Mesothelial cell of epicardium (in vitro differentiated cells): ENCODE data around the gene MCM5. TPM values are rescaled to one million over a fixed set of nuclear protein-coding genes. Genes with fewer than 3 reads are reported as not detected.
"Not testable (repeated sequence)": the region's sequence is repeated elsewhere in the genome, so short reads cannot be mapped to it uniquely, and the experiment has no call there.

Experiments
- DNase-seq, 2 experiments: peaks; one replicate each; pipeline ENCODE4 v3.0.0; 2021; ENCODE audit warnings: low spot score in 2 of 2; ENCODE audit not compliant: unreplicated experiment in 2 of 2
- H3K27ac Mint-ChIP-seq: 2 replicates; pipeline ENCODE4 v1.8.0; 2021; ENCODE audit warnings: mixed read lengths
- H3K27me3 Mint-ChIP-seq: 2 replicates; pipeline ENCODE4 v1.8.0; 2021; ENCODE audit warnings: low read depth, mixed read lengths
- H3K36me3 Mint-ChIP-seq: 2 replicates; pipeline ENCODE4 v1.8.0; 2021; ENCODE audit warnings: mixed read lengths
- H3K4me1 Mint-ChIP-seq: 2 replicates; pipeline ENCODE4 v1.8.0; 2021; ENCODE audit warnings: mixed read lengths
- H3K4me3 Mint-ChIP-seq: 2 replicates; pipeline ENCODE4 v1.8.0; 2021; ENCODE audit warnings: mild to moderate bottlenecking, moderate library complexity, mixed read lengths
- H3K9me3 Mint-ChIP-seq: 2 replicates; pipeline ENCODE4 v1.8.0; 2021; ENCODE audit warnings: mixed read lengths
- CTCF ChIP-seq: fragments of 200-600 bp; sonication (generic); IDR thresholded peaks from one replicate; pipeline ENCODE4 v1.5.0; 2021; ENCODE audit warnings: antibody characterized with exemption; ENCODE audit not compliant: unreplicated experiment
- total RNA-seq: library from RNA; stranded (reverse); gene quantifications from 3 replicates; pipeline ENCODE4 v1.2.1, GENCODE V29; 2021

MCM5 gene
- total RNA-seq, 1 donor from 2014 or later = 59.7 TPM

DNA sequence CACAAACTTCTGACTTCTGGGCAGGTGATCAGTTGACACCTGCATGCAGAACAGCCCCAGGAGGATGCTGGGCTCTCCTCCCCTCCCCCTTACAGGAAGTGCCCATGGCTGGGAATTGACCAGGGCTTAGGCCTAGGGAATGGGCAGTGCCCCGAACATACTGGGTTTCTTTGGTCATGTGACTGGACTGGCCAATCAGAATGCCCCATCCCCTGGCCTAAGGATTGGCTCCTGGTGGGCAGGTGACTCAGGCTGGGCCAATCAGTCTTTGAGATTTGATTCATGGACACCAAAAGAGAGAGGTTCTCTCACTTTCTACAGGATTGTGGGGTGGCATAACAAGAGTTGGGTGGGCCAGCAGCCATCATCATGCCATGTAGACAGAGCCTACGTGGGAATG, 37.1 kb downstream of the MCM5 start:
- no peak for DNase-seq
- Mint-ChIP-seq H3K36me3 (peaks cover 21% of the 10 kb centered on the region), H3K4me1 (no peaks in the 10 kb centered on the region), H3K9me3 (peaks cover 5% of the 10 kb centered on the region), H3K27ac (no peak overlapping the region), H3K27me3 (no peaks in the 10 kb centered on the region), H3K4me3 (no peak overlapping the region)
- no peak for TF ChIP-seq CTCF

DNA sequence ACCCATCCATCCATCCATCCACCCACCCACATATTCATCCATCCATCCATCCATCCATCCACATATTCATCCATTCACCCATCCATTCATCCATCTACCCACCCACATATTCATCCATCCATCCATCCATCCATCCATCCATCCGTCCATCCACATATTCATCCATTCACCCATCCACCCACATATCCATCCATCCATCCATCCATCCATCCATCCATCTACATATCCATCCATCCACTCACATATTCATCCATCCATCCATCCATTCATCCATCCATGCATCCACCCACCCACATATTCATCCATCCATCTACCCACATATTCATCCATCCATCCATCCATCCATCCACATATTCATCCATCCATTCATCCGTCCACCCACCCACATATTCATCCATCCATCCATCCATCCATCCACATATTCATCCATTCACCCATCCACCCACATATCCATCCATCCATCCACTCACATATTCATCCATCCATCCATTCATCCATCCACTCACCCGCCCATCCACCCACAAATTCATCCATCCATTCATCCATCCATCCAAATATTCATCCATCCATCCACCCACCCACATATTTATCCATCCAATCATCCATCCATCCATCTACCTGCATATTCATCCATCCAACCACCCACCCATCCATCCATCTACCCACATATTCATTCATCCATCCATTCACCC, 38.9 kb downstream of the MCM5 start:
- H3K9me3 Mint-ChIP-seq, H3K4me3 Mint-ChIP-seq, H3K27me3 Mint-ChIP-seq, H3K27ac Mint-ChIP-seq, DNase-seq, H3K4me1 Mint-ChIP-seq, H3K36me3 Mint-ChIP-seq: not testable (repeated sequence)

DNA sequence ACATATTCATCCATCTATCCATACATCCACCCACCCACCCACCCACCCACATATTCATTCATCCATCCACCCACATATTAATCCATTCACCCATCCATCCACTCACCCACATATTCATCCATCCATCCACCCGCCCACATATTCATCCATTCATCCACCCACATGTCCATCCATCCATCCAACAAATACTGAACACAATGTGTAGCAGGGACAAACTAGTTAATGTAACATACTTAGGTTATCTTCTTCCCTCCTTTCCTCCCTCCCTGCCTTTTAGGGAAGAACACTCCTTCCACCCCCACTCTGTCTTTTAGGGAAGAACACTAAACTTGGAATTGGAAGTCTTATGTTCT, 39.4 kb downstream of the MCM5 start:
- Mint-ChIP-seq H3K9me3 (peaks cover 1% of the 10 kb centered on the region), H3K27ac (no peak overlapping the region), H3K27me3 (no peaks in the 10 kb centered on the region), H3K36me3 (peaks cover 3% of the 10 kb centered on the region), H3K4me3 (no peak overlapping the region), H3K4me1 (peaks cover 2% of the 10 kb centered on the region)
- no peak for TF ChIP-seq CTCF
- no peak for DNase-seq

- DNase-seq = no peak
- H3K27ac Mint-ChIP-seq = no peak overlapping the region
- H3K9me3 Mint-ChIP-seq = no peaks in the 10 kb centered on the region
- TF ChIP-seq CTCF = no peak
- no peaks in the 10 kb centered on the region for H3K36me3 Mint-ChIP-seq
- no peak overlapping the region for H3K4me3 Mint-ChIP-seq
- H3K27me3 Mint-ChIP-seq = no peaks in the 10 kb centered on the region
- peaks cover 2% of the 10 kb centered on the region for H3K4me1 Mint-ChIP-seq
Observed at GRCh38 chr22:35440129-35440528, 40.2 kb downstream of the MCM5 start.

DNA sequence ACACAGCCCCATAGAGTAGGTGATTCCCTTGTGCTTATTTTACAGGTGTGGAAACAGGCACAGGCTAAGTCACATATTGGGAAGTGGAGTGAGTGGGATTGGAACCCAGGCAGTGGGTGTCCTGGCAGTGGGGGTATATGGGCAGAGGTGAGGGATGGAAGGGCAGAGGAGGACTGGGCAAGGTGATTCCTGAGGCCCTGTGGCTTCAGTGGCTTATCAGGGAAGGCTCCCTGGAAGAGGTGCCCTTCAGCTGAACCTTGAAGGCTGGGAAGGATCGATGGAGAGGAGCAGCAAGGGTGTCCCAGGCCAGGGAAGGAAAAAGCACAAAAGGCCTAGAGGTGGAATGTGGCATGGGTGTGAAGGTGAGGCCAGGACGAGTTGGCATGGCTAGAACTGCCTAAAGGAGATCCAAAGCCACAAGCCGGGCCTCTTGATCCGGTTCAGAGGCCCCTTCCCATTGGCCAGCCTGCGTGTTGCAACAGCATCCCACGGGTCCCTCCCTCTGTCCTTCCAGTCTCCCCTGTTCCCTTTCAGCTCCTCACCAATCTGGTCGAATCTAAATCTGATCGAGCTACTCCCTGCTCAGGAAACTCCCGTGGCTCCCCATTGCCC, 41.7 kb downstream of the MCM5 start:
- TF ChIP-seq CTCF = no peak
- no peak for DNase-seq
- H3K27ac Mint-ChIP-seq = no peak overlapping the region
- no peaks in the 10 kb centered on the region for H3K36me3 Mint-ChIP-seq
- no peaks in the 10 kb centered on the region for H3K9me3 Mint-ChIP-seq
- no peaks in the 10 kb centered on the region for H3K27me3 Mint-ChIP-seq
- no peak overlapping the region for H3K4me3 Mint-ChIP-seq
- peaks cover 2% of the 10 kb centered on the region for H3K4me1 Mint-ChIP-seq

DNA sequence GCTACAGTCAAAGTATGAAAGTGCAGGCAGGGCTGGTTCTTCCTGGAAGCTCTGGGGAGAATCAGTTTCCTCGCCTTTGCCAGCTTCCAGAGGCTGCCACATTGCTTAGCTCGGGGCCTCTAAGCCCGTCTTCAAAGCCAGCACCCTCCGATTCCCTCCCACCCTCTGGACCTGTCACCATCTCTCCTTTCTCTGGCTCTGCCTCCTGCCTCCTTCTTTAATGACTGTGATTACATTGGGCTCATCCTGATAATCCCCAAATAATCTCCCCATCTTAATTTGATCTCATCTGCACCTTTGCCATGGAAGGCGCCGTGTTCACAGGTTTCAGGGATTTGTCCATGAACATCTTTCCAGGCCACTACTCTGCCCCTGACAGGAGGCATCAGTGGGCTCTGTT, 42.5 kb downstream of the MCM5 start:
- DNase-seq = no peak
- no peak for TF ChIP-seq CTCF
- Mint-ChIP-seq H3K9me3 (no peaks in the 10 kb centered on the region), H3K36me3 (no peaks in the 10 kb centered on the region), H3K27ac (no peak overlapping the region), H3K4me3 (no peak overlapping the region), H3K4me1 (peaks cover 2% of the 10 kb centered on the region), H3K27me3 (no peaks in the 10 kb centered on the region)
